GM19193 (cell line): ENCODE data around the gene GUCY2D.

ENCODE experiments used
- POLR2A ChIP-seq: IDR thresholded peaks from 4 replicates; pipeline ENCODE4 v1.6.1; 2011; ENCODE audit not compliant: insufficient read depth, insufficient read length; ENCODE audit errors: extremely low read depth

The GUCY2D gene

DNA sequence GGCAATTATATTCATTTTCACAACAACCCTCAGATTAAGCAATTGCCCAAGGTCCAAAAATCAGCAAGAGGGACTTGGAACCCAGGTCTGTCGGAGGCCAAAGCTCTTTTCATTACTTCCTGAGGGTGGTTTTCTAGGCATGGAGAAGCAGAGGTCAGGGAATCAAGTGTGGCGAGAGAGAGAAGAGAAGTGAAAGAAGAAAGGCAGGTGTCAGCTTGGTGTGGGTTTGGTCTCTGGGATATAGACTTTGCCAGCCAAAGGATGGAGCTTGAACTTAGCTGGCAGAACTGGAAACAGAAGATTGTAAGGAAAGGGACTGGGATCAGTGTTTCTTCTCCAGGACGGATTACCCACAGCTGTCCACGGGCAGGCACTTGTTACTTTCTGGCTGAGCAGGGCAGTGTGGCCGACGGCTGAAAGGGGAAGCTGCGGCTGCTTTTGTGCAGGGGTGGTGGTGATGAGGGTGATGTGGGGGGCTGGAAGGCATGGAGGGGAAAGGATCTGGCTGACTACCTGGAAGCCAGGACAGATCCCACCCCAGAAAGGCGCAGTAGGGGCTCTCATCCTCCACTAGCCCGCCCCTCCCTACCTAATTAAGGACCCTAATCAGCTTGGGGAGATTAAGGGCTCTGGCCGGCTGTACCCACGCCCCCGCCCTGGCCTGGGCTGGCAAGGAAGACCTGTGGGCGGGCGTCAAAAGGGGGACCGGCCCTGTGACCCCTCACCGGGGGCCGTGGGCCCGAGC lies at the start of gene GUCY2D:
GUCY2D (plus strand) TSS at position 640 of the 745 bp plus-strand sequence. CDS start 433 bp downstream, outside the sequence.
- no peak for TF ChIP-seq POLR2A

DNA sequence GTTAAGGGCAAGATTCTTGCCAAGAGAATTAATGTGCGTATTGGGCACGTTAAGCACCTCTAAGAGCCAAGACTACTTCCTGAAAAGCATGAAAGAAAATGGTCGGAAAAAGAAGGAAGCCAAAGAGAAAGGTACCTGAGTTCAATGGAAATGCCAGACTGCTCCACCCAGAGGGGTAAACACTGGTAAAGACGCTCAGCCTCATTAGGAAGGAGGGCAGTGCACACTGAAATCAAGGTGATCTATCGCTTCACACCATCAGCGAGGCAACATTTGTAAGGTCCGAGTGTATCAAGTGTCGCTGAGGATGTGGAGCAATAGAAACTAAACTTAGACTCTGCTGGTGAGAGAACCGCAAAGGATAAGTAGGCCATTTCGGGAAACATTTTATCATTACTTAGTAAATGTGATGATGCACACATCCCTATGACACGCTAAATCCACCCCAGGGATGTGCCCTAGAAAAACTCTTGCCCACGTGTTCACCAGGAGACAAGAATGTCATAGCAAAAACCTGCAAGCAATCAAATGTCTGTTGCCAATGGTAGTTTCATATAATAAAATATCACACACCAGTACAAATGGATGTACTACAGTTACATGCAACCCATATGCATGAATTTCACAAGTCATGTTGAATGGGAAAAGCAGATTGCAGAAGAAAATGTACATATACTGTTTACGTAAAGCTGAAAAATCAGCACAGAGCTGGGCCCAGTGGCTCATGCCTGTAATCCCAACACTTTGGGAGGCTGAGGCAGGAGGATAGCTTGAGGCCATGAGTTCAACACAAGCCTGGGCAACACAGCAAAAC lies 46.8 kb upstream of the GUCY2D start:
- no peak for TF ChIP-seq POLR2A

DNA sequence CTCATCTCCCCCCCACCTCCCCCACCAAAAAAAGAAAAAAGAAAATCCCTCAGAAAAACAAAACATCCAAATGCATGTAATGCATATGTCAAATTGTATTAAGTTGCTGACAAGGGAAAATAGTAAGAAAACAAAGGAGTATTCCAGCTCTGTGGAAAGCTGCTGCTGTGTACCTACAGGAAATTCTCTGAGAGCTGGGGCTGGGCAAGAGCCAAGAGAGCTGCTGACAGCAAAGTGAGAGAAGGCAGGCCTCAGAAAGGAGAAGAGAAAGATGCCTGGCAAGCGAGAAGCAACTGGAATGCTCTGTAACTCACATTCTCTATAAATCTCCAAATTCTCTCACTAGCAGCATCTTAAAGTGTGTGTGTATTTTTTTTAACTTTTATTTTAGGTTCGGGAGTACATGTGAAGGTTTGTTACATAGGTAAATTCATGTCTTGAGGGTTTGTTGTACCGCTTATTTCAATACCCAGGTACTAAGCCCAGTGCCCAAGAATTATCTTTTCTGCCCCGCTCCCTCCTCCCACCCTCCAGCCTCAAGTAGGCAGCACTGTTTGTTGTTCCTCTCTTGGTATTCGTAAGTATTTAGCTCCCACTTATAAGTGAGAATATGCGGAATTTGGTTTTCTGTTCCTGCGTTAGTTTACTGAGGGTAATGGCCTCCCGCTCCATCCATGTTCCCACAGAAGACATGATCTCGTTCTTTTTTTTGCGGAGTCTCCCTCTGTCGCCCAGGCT lies 46.0 kb upstream of the GUCY2D start:
- TF ChIP-seq POLR2A = no peak

DNA sequence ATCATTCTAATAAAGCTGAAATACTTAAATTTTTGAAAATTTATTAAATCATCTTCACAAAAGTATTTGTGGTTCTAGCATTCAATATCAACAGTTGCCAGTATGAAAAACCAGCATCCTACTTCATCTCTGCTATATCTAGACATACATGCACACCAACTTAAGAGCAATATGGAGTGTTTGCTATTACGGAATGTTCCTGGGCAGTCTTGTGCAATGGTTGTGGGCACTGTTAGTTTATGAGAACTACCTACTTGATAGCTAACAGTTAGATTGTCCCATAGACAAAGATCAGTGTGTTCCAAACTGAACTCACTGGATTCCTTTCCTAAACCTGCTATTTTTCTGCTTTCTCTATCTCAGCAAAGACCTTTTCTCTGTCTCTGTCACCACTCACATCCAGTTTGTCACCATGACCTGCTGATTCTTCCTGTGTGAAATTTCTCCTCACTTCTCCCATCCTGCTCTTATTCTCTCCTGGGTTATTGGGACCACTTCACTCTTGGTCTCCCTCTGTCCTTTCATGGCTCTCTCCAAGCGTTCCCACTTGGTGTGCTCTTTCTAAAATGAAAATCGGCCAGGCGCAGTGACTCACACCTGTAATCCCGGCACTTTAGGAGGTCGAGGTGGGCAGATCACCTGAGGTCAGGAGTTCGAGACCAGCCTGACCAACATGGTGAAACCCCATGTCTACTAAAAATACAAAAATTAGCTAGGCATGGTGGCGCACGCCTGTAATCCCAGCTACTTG lies 42.7 kb upstream of the GUCY2D start:
- no peak for TF ChIP-seq POLR2A

DNA sequence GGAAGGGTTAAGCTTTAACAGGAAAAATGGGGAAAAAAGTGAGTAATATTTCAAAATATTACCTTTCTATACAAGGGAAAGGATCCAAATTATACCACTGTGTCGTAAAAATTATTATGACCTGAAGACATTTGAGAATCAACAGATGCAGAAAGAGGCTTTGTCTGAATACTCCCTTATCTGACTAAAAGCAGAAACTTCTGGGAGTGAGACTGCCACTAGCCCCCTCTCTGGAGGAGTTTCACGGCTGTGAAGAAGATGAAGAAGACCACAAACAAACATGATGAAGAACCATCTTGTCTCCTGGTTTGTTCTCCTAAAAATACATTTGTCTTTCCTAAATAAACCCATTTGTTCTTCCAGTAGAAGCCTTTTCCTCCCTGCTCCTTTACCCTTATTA lies 41.0 kb upstream of the GUCY2D start:
- no peak for TF ChIP-seq POLR2A

DNA sequence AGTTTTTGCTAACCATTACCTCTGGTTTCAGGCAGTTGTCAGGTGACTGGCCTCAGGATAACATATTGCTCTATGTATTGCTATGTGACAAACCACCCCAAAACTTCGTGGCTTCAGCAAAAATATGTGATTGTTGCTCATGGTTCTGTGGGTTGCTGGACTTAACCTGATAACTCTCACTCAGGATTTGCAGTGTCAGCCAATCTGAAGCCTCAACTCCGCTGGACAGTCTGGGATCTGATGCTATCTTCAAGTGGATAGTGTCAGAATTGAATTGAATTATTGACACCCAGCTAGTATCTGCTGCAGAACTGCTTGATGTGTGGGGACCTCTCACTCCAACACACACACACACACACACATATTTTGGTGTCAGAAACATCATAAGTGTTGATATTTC lies 34.7 kb upstream of the GUCY2D start:
- TF ChIP-seq POLR2A = no peak

DNA sequence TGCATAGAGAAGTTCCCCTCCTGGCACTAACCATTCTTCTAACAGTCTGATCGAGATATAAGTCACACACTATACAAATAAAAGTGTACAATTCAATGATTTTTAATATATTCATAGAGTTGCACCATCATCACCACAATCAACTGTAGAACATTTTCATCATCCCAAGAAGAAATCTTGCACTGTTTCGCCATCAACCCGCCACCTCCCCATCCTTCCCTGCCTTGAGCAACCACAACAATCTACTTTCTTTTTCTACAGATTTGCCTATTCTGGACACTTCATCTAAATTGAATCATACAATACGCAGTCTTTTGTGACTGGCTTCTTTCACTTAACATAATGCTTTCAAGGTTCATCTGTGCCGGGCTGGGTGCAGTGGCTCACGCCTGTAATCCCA lies 33.0 kb upstream of the GUCY2D start:
- no peak for TF ChIP-seq POLR2A

DNA sequence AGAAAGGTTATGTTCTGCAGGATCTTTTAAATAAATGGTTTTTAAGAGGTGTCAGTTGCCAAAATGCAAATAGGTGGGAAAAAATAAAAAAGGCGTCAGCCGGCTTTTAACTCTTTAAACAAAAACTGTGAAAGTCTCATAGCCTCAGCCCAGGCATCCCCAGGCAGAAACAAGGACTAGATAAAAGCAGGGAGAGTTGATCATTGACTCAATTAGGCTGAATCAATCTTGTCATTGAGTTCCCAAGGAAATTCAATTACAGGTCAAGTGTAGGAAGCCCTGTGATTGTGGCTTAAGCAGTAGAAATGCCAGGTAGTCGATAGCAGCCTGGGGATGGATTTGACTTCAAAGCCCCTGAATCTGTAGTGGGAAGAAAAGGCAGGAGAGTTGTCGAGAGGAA lies 30.8 kb upstream of the GUCY2D start:
- TF ChIP-seq POLR2A = no peak

DNA sequence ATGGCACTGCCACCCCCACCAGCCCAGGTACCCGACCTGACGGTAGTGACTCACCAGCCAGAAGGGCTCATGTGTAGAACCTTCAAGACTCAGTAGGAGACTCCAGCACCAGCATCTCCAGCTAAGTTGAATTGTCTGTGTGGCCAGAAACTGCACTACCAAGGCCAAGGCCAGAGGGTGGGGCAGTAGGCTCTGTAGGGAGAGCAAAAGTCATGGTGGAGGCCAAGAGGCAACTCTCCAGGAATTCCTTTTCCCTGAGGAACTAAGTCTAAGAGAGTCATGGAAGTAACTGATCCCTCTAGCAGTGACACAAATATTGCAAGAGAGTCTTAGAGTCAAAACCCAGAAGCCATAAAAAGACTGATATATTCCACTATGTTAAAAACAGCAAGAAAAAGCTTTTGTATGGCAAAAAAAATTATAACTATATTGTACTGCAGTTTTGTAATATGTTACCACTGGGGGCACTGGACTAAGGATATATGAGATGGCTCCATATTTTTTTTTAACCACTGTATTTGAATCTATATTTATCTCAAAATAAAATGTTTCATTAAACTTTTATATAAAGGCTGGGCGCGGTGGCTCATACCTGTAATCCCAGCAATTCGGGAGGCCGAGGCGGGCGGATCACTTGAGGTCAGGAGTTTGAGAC lies 30.2 kb upstream of the GUCY2D start:
- no peak for TF ChIP-seq POLR2A

DNA sequence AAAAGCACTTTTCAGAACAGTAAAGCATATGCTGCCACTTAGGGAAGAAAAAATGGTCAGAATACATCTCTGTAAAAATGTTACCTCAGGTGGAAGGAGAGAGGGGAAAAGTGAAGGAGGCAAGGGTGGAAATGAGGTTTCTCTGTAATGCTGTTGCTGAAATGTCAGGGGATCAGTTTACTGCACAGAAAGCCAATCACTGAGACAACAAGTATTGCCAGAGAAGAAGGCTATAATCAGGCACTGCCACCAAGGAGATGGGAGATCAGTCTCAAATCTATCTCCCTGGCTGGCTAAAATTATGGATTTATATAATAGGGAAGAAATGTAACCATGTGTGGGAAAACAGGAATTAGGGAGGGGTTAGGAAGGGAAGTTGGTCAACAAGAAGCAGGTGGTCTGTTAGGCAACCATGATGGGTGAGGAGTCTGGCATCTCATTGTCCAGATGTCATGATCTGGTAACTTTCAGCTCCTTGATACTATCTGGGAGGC lies 27.7 kb upstream of the GUCY2D start:
- no peak for TF ChIP-seq POLR2A

DNA sequence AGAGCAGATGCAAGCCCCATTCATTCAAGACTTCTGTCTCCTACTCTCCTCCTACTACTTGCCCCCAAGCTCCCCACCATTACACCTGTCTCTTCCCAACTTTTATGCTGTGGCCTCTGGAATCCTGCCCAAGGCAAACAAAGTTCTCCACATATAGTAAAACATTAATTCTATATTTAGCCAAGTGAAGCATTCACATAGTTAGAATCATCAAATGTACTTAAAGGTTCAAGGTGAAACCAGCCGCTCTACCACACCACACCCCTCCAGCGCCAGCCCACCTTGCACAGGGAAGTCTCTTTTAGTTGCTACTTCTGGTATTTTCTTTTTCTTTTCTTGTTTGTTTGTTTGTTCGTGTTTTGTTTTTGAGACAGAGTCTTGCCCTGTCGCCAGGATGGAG lies 25.4 kb upstream of the GUCY2D start:
- no peak for TF ChIP-seq POLR2A

DNA sequence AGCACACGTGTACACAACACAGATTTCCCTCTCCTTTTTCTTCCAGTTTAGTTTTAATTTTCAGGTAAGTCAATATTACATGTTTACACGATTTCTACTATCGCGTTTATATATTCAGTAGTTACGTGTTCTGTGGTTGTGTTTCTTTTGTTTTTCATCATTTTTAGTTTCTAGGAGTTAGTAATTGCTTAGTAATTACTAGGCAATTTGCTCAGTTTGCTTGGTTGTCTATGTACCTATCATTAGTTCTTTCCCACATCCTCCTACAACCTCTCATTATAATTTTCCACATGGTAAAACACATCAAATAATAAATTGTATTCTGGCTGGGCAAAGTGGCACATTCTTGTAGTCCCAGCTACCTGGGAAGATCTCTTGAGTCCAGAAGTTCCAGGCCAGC lies 24.6 kb upstream of the GUCY2D start:
- no peak for TF ChIP-seq POLR2A

DNA sequence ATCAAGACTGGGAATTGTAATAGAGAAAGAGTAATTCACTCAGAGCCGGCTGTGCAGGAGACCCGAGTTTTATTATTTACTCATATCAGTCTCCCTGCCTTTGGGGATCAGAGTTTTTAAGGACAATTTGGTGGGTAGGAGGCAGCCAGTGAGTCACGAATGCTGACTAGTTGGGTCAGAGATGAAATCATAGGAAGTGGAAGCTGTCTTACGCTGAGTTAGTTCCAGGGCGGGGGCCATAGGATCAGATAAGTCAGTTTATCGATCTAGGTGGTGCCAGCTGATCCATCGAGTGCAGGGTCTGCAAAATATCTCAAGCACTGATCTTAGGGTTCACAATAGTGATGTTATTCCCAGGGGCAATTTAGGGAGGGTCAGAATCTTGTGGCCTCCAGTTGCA lies 20.2 kb upstream of the GUCY2D start:
- no peak for TF ChIP-seq POLR2A

DNA sequence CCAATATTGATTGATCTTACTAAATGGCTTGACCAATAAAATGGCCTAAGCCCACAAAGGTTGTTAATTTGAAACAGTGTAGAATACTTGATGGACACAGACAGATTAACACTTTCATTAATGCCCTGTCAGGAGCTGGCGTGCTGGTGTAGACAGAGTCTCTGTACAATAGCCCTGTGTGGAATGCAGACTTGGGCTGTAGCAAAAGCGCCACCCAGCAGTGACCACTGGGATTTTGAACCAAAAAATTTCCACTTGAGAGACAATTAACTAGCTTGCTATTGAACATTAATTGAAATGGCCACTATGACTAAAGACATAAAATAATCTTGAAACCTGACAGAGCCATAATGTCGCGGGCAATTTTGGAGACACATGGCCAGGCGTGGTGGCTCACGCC lies 19.7 kb upstream of the GUCY2D start:
- TF ChIP-seq POLR2A = no peak
